ENCODE measurements around the gene SEC14L6. TPM values are rescaled to one million over a fixed set of nuclear protein-coding genes. Genes with fewer than 3 reads are reported as not detected.
"Not testable (repeated sequence)": the region's sequence is repeated elsewhere in the genome, so short reads cannot be mapped to it uniquely, and the experiment has no call there.

SEC14L6 gene
- total RNA-seq, 1 experiment from 2014 or later = 0.26 TPM

- Mint-ChIP-seq H3K27ac (ENCODE audit: unreplicated experiment) (no peak overlapping the region), H3K36me3 (ENCODE audit: insufficient read depth, unreplicated experiment) (no peaks in the 10 kb centered on the region), H3K9me3 (ENCODE audit: low read depth, unreplicated experiment) (no peaks in the 10 kb centered on the region), H3K27me3 (ENCODE audit: unreplicated experiment) (peaks cover 48% of the 10 kb centered on the region), H3K4me1 (ENCODE audit: low read depth, unreplicated experiment) (no peaks in the 10 kb centered on the region), H3K4me3 (ENCODE audit: low read depth, unreplicated experiment) (no peak overlapping the region)
- DNase-seq = no peak
- no peak for TF ChIP-seq CTCF (IDR thresholded peaks at IDR 0.05; ENCODE audit: unreplicated experiment)
- intact Hi-C loops (cut with micrococcal nuclease; ENCODE audit: unreplicated experiment) = no loop called here
- BruUV-seq (replicated peaks) = no TSS peak
- CTCF ChIA-PET = interaction anchor here (0.6 to 1.2 kb wide), 2 partner anchors 14 kb away, joined by 3 to 10 read pairs; no protein-coding TSS in a partner anchor
Measured at GRCh38 chr22:30547188-30547587, 647 bp upstream of the SEC14L6 start.

- no peak for DNase-seq
- BruUV-seq (replicated peaks) = no TSS peak
- H3K4me3 Mint-ChIP-seq (ENCODE audit: low read depth, unreplicated experiment) = peak overlapping the region; percentile 46
- intact Hi-C loops (cut with micrococcal nuclease; ENCODE audit: unreplicated experiment) = no loop called here
- no peak overlapping the region for H3K27ac Mint-ChIP-seq (ENCODE audit: unreplicated experiment)
- no peaks in the 10 kb centered on the region for H3K9me3 Mint-ChIP-seq (ENCODE audit: low read depth, unreplicated experiment)
- H3K36me3 Mint-ChIP-seq (ENCODE audit: insufficient read depth, unreplicated experiment) = no peaks in the 10 kb centered on the region
- CTCF ChIA-PET = interaction anchor here (0.6 kb wide), 1 partner anchor 385 kb away, joined by 3 read pairs; no protein-coding TSS in a partner anchor
- H3K4me1 Mint-ChIP-seq (ENCODE audit: low read depth, unreplicated experiment) = no peaks in the 10 kb centered on the region
- peaks cover 43% of the 10 kb centered on the region for H3K27me3 Mint-ChIP-seq (ENCODE audit: unreplicated experiment)
- TF ChIP-seq CTCF (IDR thresholded peaks at IDR 0.05; ENCODE audit: unreplicated experiment) = no peak
Measured at GRCh38 chr22:30542811-30543188, 3.7 kb downstream of the SEC14L6 start.

- CTCF ChIA-PET = interaction anchor here (0.6 kb wide), 1 partner anchor 384 kb away, joined by 3 read pairs; no protein-coding TSS in a partner anchor
- Mint-ChIP-seq H3K36me3 (ENCODE audit: insufficient read depth, unreplicated experiment) (no peaks in the 10 kb centered on the region), H3K27ac (ENCODE audit: unreplicated experiment) (no peak overlapping the region), H3K9me3 (ENCODE audit: low read depth, unreplicated experiment) (no peaks in the 10 kb centered on the region), H3K4me1 (ENCODE audit: low read depth, unreplicated experiment) (no peaks in the 10 kb centered on the region), H3K27me3 (ENCODE audit: unreplicated experiment) (peaks cover 43% of the 10 kb centered on the region), H3K4me3 (ENCODE audit: low read depth, unreplicated experiment) (peak overlapping the region; percentile 46)
- TF ChIP-seq CTCF (IDR thresholded peaks at IDR 0.05; ENCODE audit: unreplicated experiment) = no peak
- intact Hi-C loops (cut with micrococcal nuclease; ENCODE audit: unreplicated experiment) = no loop called here
- no TSS peak for BruUV-seq (replicated peaks)
- no peak for DNase-seq
Measured at GRCh38 chr22:30541961-30542810, 4.4 kb downstream of the SEC14L6 start.

GRCh38 chr22:30541511-30541910 lies 5.0 kb downstream of the SEC14L6 start:
- DNase-seq; H3K9me3 Mint-ChIP-seq (ENCODE audit: low read depth, unreplicated experiment); H3K36me3 Mint-ChIP-seq (ENCODE audit: insufficient read depth, unreplicated experiment); intact Hi-C loops (cut with micrococcal nuclease; ENCODE audit: unreplicated experiment); H3K4me3 Mint-ChIP-seq (ENCODE audit: low read depth, unreplicated experiment); BruUV-seq (replicated peaks); H3K27ac Mint-ChIP-seq (ENCODE audit: unreplicated experiment); H3K4me1 Mint-ChIP-seq (ENCODE audit: low read depth, unreplicated experiment): not testable (repeated sequence)
- CTCF ChIA-PET = interaction anchor here (0.9 kb wide), 1 partner anchor 73 kb away, joined by 3 read pairs; no protein-coding TSS in a partner anchor
- peaks cover 43% of the 10 kb centered on the region for H3K27me3 Mint-ChIP-seq (ENCODE audit: unreplicated experiment)

- intact Hi-C loops (cut with micrococcal nuclease; ENCODE audit: unreplicated experiment) = no loop called here
- Mint-ChIP-seq H3K27ac (ENCODE audit: unreplicated experiment) (no peak overlapping the region), H3K4me3 (ENCODE audit: low read depth, unreplicated experiment) (no peak overlapping the region), H3K27me3 (ENCODE audit: unreplicated experiment) (peaks cover 34% of the 10 kb centered on the region), H3K9me3 (ENCODE audit: low read depth, unreplicated experiment) (no peaks in the 10 kb centered on the region), H3K4me1 (ENCODE audit: low read depth, unreplicated experiment) (peaks cover 8% of the 10 kb centered on the region), H3K36me3 (ENCODE audit: insufficient read depth, unreplicated experiment) (no peaks in the 10 kb centered on the region)
- BruUV-seq (replicated peaks) = no TSS peak
- CTCF ChIA-PET = no interaction called here
- TF ChIP-seq CTCF (IDR thresholded peaks at IDR 0.05; ENCODE audit: unreplicated experiment) = no peak
- no peak for DNase-seq
Measured at GRCh38 chr22:30539368-30539767, 7.2 kb downstream of the SEC14L6 start.
